ENCODE measurements around the gene LTO1. TPM values are rescaled to one million over a fixed set of nuclear protein-coding genes. Genes with fewer than 3 reads are reported as not detected.

The LTO1 gene
- total and polyA plus RNA-seq, 10 of the 15 experiments (the other 5 are each of a cell fraction or from before 2014, with no cell fraction given), result 2.6 to 27.5 (median 14.4) TPM

GRCh38 chr11:69692422-69692821, 17.3 kb upstream of the LTO1 start:
- no TSS peak for BruUV-seq (replicated peaks)
- ATAC-seq (no peak), FAIRE-seq (no peak), DNase-seq (ENCODE audit: low read depth, low spot score) (no peak)
- POLR2A ChIA-PET, result no interaction called here
- intact Hi-C loops (cut with micrococcal nuclease; ENCODE audit: unreplicated experiment), result no loop called here
- CTCF ChIA-PET, result no interaction called here
- Histone ChIP-seq H3K27me3 (replicated peaks in 1 of 2; ENCODE audit: control insufficient read depth in 2 of 2, insufficient read depth in 2 of 2, low read length in 1 of 2) (no peaks in the 10 kb centered on the region; a peak in 3 of 4 replicates), H3K79me2 (ENCODE audit: control insufficient read depth, insufficient read depth, low read length) (no peaks in the 10 kb centered on the region), H3K27ac (ENCODE audit: control insufficient read depth, insufficient read depth) (no peak overlapping the region), H4K20me1 (ENCODE audit: control insufficient read depth, insufficient read depth) (no peaks in the 10 kb centered on the region), H3K4me1 (ENCODE audit: control insufficient read depth, insufficient read depth, low read length) (no peaks in the 10 kb centered on the region), H3K9ac (ENCODE audit: control insufficient read depth, insufficient read depth, low read length) (no peak overlapping the region), H3K36me3 (ENCODE audit: control insufficient read depth in 2 of 2, insufficient read depth in 2 of 2, low read length in 1 of 2) (no peaks in the 10 kb centered on the region), H2AFZ (ENCODE audit: control insufficient read depth, low read depth, low read length) (no peak overlapping the region), H3K4me2 (ENCODE audit: control insufficient read depth, insufficient read depth) (no peak overlapping the region), H3K4me3 (no peak overlapping the region), H3K9me3 (replicated peaks; ENCODE audit: control insufficient read depth, insufficient read depth, low read length) (no peaks in the 10 kb centered on the region)
- SMC1A ChIA-PET (ENCODE audit: uncharacterized antibody, unreplicated experiment), result interaction anchor here (1.0 kb wide), 1 partner anchor 67 kb away, joined by 3 read pairs; no protein-coding TSS in a partner anchor
- TF ChIP-seq MLLT1 (IDR thresholded peaks at IDR 0.05) (no peak), LARP7 (IDR thresholded peaks at IDR 0.05) (no peak), ZBED1 (IDR thresholded peaks at IDR 0.05; ENCODE audit: borderline replicate concordance) (no peak), PAX8 (IDR thresholded peaks at IDR 0.05) (no peak), ZNF207 (IDR thresholded peaks at IDR 0.05; ENCODE audit: borderline replicate concordance) (no peak), STAT3 (IDR thresholded peaks at IDR 0.05; ENCODE audit: low read depth, low read length) (no peak), NR2F1 (conservative IDR thresholded peaks at IDR 0.05) (no peak), JUND (IDR thresholded peaks at IDR 0.05; ENCODE audit: low read depth, low read length) (no peak), PBX3 (IDR thresholded peaks at IDR 0.05; ENCODE audit: insufficient replicate concordance, low read depth, low read length) (no peak), TBL1XR1 (IDR thresholded peaks at IDR 0.05; ENCODE audit: low read depth, low read length) (no peak), ZNF217 (IDR thresholded peaks at IDR 0.05) (no peak), E4F1 (IDR thresholded peaks at IDR 0.05; ENCODE audit: borderline replicate concordance, partially characterized antibody) (no peak), CHD1 (IDR thresholded peaks at IDR 0.05; ENCODE audit: low read depth, low read length) (no peak)
- RAD21 ChIA-PET (ENCODE audit: unreplicated experiment), result no interaction called here
- in situ Hi-C loops (cut with MboI), result no loop called here
